ENCODE measurements around the gene MED27.

The MED27 gene

GRCh38 chr9:131950487-131950886, 129.2 kb downstream of the MED27 start:
- Histone ChIP-seq H3K36me3 (ENCODE audit: insufficient read depth, low read length) (no peaks in the 10 kb centered on the region), H3K4me3 (ENCODE audit: low read length, poor library complexity, severe bottlenecking) (no peak overlapping the region), H3F3A (ENCODE audit: low read depth) (no peaks in the 10 kb centered on the region), H3K4me2 (ENCODE audit: low read depth, low read length, poor library complexity, severe bottlenecking) (no peak overlapping the region), H3K9me3 (ENCODE audit: insufficient read depth, low read depth, low read length) (no peaks in the 10 kb centered on the region), H3K9ac (ENCODE audit: low read depth, low read length, poor library complexity, severe bottlenecking) (no peak overlapping the region), H4K20me1 (ENCODE audit: insufficient read depth, low read length, poor library complexity, severe bottlenecking) (no peaks in the 10 kb centered on the region), H3K9me2 (replicated peaks; ENCODE audit: low read depth, low read length) (no peaks in the 10 kb centered on the region), H2AFZ (ENCODE audit: low read length) (no peak overlapping the region), H3K4me1 (ENCODE audit: insufficient read depth, low read length, poor library complexity, severe bottlenecking) (no peaks in the 10 kb centered on the region), H3K79me2 (ENCODE audit: insufficient read depth, low read length) (no peaks in the 10 kb centered on the region), H3K27me3 (ENCODE audit: insufficient read depth, low read length, poor library complexity, severe bottlenecking) (no peaks in the 10 kb centered on the region)
- TF ChIP-seq EZH2phosphoT487 (IDR thresholded peaks at IDR 0.05; ENCODE audit: borderline replicate concordance): no peak
- TF ChIP-seq, protein P1, sequence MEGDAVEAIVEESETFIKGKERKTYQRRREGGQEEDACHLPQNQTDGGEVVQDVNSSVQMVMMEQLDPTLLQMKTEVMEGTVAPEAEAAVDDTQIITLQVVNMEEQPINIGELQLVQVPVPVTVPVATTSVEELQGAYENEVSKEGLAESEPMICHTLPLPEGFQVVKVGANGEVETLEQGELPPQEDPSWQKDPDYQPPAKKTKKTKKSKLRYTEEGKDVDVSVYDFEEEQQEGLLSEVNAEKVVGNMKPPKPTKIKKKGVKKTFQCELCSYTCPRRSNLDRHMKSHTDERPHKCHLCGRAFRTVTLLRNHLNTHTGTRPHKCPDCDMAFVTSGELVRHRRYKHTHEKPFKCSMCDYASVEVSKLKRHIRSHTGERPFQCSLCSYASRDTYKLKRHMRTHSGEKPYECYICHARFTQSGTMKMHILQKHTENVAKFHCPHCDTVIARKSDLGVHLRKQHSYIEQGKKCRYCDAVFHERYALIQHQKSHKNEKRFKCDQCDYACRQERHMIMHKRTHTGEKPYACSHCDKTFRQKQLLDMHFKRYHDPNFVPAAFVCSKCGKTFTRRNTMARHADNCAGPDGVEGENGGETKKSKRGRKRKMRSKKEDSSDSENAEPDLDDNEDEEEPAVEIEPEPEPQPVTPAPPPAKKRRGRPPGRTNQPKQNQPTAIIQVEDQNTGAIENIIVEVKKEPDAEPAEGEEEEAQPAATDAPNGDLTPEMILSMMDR (conservative IDR thresholded peaks at IDR 0.05; ENCODE audit: low read length): no peak

DNA sequence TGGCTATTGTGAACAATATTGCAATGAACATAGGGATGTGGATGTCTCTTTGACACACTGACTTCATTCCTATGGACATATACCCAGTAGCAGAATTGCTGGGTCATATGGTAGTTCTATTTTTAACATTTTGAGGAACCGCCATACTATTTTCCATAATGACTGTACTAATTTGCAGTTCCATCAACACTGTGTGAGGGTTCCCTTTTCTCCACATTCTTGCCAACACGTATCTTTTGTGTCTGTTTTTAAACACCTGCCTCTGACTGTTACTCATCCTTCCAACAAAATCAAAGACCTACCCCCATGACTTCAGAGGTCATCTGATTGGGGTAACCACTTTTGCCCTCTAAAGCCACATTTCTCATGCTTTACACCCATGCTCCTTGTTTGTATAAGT, 133.5 kb downstream of the MED27 start:
- H2AFZ ChIP-seq (ENCODE audit: low read length): no peak overlapping the region
- no peaks in the 10 kb centered on the region for H3K9me2 ChIP-seq (replicated peaks; ENCODE audit: low read depth, low read length)
- H3K79me2 ChIP-seq (ENCODE audit: insufficient read depth, low read length): no peaks in the 10 kb centered on the region
- H3K4me3 ChIP-seq (ENCODE audit: low read length, poor library complexity, severe bottlenecking): no peak overlapping the region
- H3K4me2 ChIP-seq (ENCODE audit: low read depth, low read length, poor library complexity, severe bottlenecking): no peak overlapping the region
- H3K4me1 ChIP-seq (ENCODE audit: insufficient read depth, low read length, poor library complexity, severe bottlenecking): no peaks in the 10 kb centered on the region
- no peak overlapping the region for H3K9ac ChIP-seq (ENCODE audit: low read depth, low read length, poor library complexity, severe bottlenecking)
- H4K20me1 ChIP-seq (ENCODE audit: insufficient read depth, low read length, poor library complexity, severe bottlenecking): no peaks in the 10 kb centered on the region
- H3F3A ChIP-seq (ENCODE audit: low read depth): no peaks in the 10 kb centered on the region
- no peaks in the 10 kb centered on the region for H3K27me3 ChIP-seq (ENCODE audit: insufficient read depth, low read length, poor library complexity, severe bottlenecking)
- no peaks in the 10 kb centered on the region for H3K9me3 ChIP-seq (ENCODE audit: insufficient read depth, low read depth, low read length)
- no peaks in the 10 kb centered on the region for H3K36me3 ChIP-seq (ENCODE audit: insufficient read depth, low read length)
- TF ChIP-seq, protein P1 (conservative IDR thresholded peaks at IDR 0.05; ENCODE audit: low read length): no peak
- no peak for TF ChIP-seq EZH2phosphoT487 (IDR thresholded peaks at IDR 0.05; ENCODE audit: borderline replicate concordance)

DNA sequence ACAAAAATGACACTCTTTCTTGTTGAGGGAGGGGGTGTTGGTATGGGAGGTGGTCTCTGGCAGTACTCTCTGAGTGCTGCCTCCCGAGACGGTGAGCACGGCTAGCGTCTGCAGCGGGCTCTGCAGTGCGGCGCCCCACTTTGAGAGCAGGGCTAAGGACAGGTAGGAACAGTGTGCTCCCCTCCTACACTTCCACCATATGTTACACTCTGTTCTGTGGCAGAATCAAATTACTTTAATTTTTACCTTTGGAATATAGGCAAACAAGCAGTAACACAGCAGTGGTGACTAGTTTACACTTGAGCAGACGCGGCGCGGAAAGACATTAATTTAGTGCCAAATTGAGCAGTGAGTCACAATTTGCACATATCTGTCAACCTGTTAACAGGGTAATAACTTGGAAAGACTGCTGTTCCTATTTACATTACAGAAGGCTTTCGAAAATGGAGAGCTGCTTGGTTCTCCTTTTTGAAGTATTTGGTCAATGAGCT, 136.3 kb downstream of the MED27 start:
- Histone ChIP-seq H3K9me2 (replicated peaks; ENCODE audit: low read depth, low read length) (no peaks in the 10 kb centered on the region), H3K4me1 (ENCODE audit: insufficient read depth, low read length, poor library complexity, severe bottlenecking) (no peaks in the 10 kb centered on the region), H3K79me2 (ENCODE audit: insufficient read depth, low read length) (no peaks in the 10 kb centered on the region), H2AFZ (ENCODE audit: low read length) (no peak overlapping the region), H3K27me3 (ENCODE audit: insufficient read depth, low read length, poor library complexity, severe bottlenecking) (no peaks in the 10 kb centered on the region), H4K20me1 (ENCODE audit: insufficient read depth, low read length, poor library complexity, severe bottlenecking) (no peaks in the 10 kb centered on the region), H3K4me3 (ENCODE audit: low read length, poor library complexity, severe bottlenecking) (no peak overlapping the region), H3K4me2 (ENCODE audit: low read depth, low read length, poor library complexity, severe bottlenecking) (no peak overlapping the region), H3F3A (ENCODE audit: low read depth) (no peaks in the 10 kb centered on the region), H3K36me3 (ENCODE audit: insufficient read depth, low read length) (peaks cover 4% of the 10 kb centered on the region; the same call in 1 of the 2 replicates), H3K9ac (ENCODE audit: low read depth, low read length, poor library complexity, severe bottlenecking) (no peak overlapping the region), H3K9me3 (ENCODE audit: insufficient read depth, low read depth, low read length) (no peaks in the 10 kb centered on the region)
- TF ChIP-seq, protein P1 (conservative IDR thresholded peaks at IDR 0.05; ENCODE audit: low read length): no peak
- TF ChIP-seq EZH2phosphoT487 (IDR thresholded peaks at IDR 0.05; ENCODE audit: borderline replicate concordance): no peak
